IMR-90 (cell line): ENCODE data around the gene CDC45. TPM values are rescaled to one million over a fixed set of nuclear protein-coding genes. Genes with fewer than 3 reads are reported as not detected.

ENCODE experiments used
- ATAC-seq: fragments of 200-7000 bp; cut with Tn5 transposase; 2 replicates; pipeline ENCODE4 v1.9.1; 2020; ENCODE audit warnings: low read depth, mild to moderate bottlenecking, moderate library complexity
- BruUV-seq: library from RNA; stranded (reverse); fragments of 400-500 nt; replicated peaks from 2 replicates; lab custom pipeline; 2021; lab: Mats Ljungman, UMichigan
- CTCF ChIA-PET: fragments of 300-600 bp; formaldehyde crosslinking; extraction: SDS; loops from one replicate; lab custom pipeline; 2021; ENCODE audit warnings: antibody characterized with exemption; lab: Yijun Ruan, JAX
- POLR2A ChIA-PET: fragments of 300-600 bp; sonication (Branson Sonifier 250); formaldehyde crosslinking; loops from one replicate; lab custom pipeline; 2022; ENCODE audit warnings: antibody characterized with exemption; ENCODE audit not compliant: unreplicated experiment; lab: Charles Lee
- DNase-seq: peaks from one replicate; pipeline ENCODE4 v3.0.0; 2013
- H2AFZ ChIP-seq: replicated peaks from 2 replicates; pipeline ENCODE3; 2013; ENCODE audit warnings: low read length, mild to moderate bottlenecking; ENCODE audit not compliant: poor library complexity
- H2AK5ac ChIP-seq: 2 replicates; pipeline ENCODE4 v1.6.1; 2013; ENCODE audit warnings: low read depth, low read length, inconsistent platforms
- H2AK9ac ChIP-seq: replicated peaks from 2 replicates; pipeline ENCODE3; 2013; ENCODE audit warnings: mild to moderate bottlenecking, low read depth, low read length, moderate library complexity; ENCODE audit not compliant: poor library complexity
- H2BK120ac ChIP-seq: 2 replicates; pipeline ENCODE4 v1.6.1; 2013; ENCODE audit warnings: low read depth, low read length, inconsistent platforms
- H2BK15ac ChIP-seq: 3 replicates; pipeline ENCODE4 v1.6.1; 2013; ENCODE audit warnings: low read depth, low read length, inconsistent platforms
- H2BK20ac ChIP-seq: 2 replicates; pipeline ENCODE4 v1.6.1; 2013; ENCODE audit warnings: low read depth, mild to moderate bottlenecking, inconsistent platforms, low read length, moderate library complexity
- H2BK5ac ChIP-seq: 2 replicates; pipeline ENCODE4 v1.6.1; 2013; ENCODE audit warnings: mild to moderate bottlenecking, low read depth, low read length, inconsistent platforms; ENCODE audit not compliant: poor library complexity, severe bottlenecking
- H3K14ac ChIP-seq: replicated peaks from 2 replicates; pipeline ENCODE4 v1.6.1; 2013; ENCODE audit warnings: low read depth, low read length, inconsistent platforms
- H3K18ac ChIP-seq: 2 replicates; pipeline ENCODE4 v1.6.1; 2013; ENCODE audit warnings: low read depth, low read length, control low read depth
- H3K23ac ChIP-seq: 2 replicates; pipeline ENCODE4 v1.6.1; 2013; ENCODE audit warnings: low read depth, low read length, inconsistent platforms
- H3K27ac ChIP-seq: 2 replicates; pipeline ENCODE4 v1.5.1; 2013; ENCODE audit warnings: mild to moderate bottlenecking, control low read depth, low read length; ENCODE audit not compliant: insufficient read depth
- H3K27me3 ChIP-seq: 2 replicates; pipeline ENCODE4 v1.6.1; 2013; ENCODE audit warnings: low read length; ENCODE audit not compliant: control insufficient read depth, insufficient read depth
- H3K36me3 ChIP-seq: 2 replicates; pipeline ENCODE4 v1.6.1; 2013; ENCODE audit warnings: low read length, mixed read lengths; ENCODE audit not compliant: control insufficient read depth, insufficient read depth
- H3K4ac ChIP-seq: 2 replicates; pipeline ENCODE4 v1.6.1; 2013; ENCODE audit warnings: low read depth, low read length, inconsistent platforms
- H3K4me1 ChIP-seq: 2 replicates; pipeline ENCODE4 v1.6.1; 2013; ENCODE audit warnings: low read length, mixed read lengths; ENCODE audit not compliant: control insufficient read depth, insufficient read depth
- H3K4me2 ChIP-seq: 2 replicates; pipeline ENCODE4 v1.6.1; 2013; ENCODE audit warnings: low read depth, mild to moderate bottlenecking, control low read depth, low read length, moderate library complexity
- H3K4me3 ChIP-seq: 2 replicates; pipeline ENCODE4 v1.5.1; 2013; ENCODE audit warnings: low read depth, mild to moderate bottlenecking, control low read depth, low read length, moderate library complexity; ENCODE audit not compliant: insufficient read depth
- H3K56ac ChIP-seq: 2 replicates; pipeline ENCODE4 v1.6.1; 2013; ENCODE audit warnings: low read length, inconsistent platforms; ENCODE audit not compliant: insufficient read depth; ENCODE audit errors: extremely low read depth
- H3K79me1 ChIP-seq, 2 experiments: 2 replicates each; pipeline ENCODE4 v1.6.1; 2013; ENCODE audit warnings: low read length in 2 of 2, inconsistent platforms in 1 of 2, low read depth in 1 of 2
- H3K9ac ChIP-seq: 2 replicates; pipeline ENCODE4 v1.6.1; 2013; ENCODE audit warnings: low read depth, low read length, control low read depth
- H3K9me1 ChIP-seq: 2 replicates; pipeline ENCODE4 v1.6.1; 2013; ENCODE audit warnings: low read length, inconsistent platforms; ENCODE audit not compliant: insufficient read depth
- H3K9me3 ChIP-seq: 2 replicates; pipeline ENCODE4 v1.6.1; 2013; ENCODE audit warnings: low read length; ENCODE audit not compliant: control insufficient read depth, insufficient read depth
- H4K20me1 ChIP-seq: 2 replicates; pipeline ENCODE4 v1.6.1; 2013; ENCODE audit warnings: low read length, inconsistent platforms; ENCODE audit not compliant: insufficient read depth
- H4K5ac ChIP-seq: 2 replicates; pipeline ENCODE4 v1.6.1; 2013; ENCODE audit warnings: mild to moderate bottlenecking, low read depth, low read length, control low read depth
- H4K8ac ChIP-seq, 2 experiments: 2 replicates each; pipeline ENCODE4 v1.6.1; 2013; ENCODE audit warnings: low read depth in 2 of 2, low read length in 2 of 2, control low read depth in 1 of 2, inconsistent platforms in 1 of 2
- H4K91ac ChIP-seq: 2 replicates; pipeline ENCODE4 v1.6.1; 2013; ENCODE audit warnings: low read depth, low read length, inconsistent platforms; ENCODE audit not compliant: insufficient read depth
- BHLHE40 ChIP-seq: fragments of 150-350 bp; IDR thresholded peaks from 2 replicates; pipeline ENCODE4 v1.6.1; 2016; ENCODE audit warnings: mild to moderate bottlenecking, low read depth, low read length
- CEBPB ChIP-seq: IDR thresholded peaks from 2 replicates; pipeline ENCODE4 v1.6.1; 2012; ENCODE audit warnings: low read depth, low read length, improper control_type of control experiment
- CHD1 ChIP-seq: IDR thresholded peaks from 2 replicates; pipeline ENCODE4 v1.6.1; 2012; ENCODE audit warnings: low read depth, low read length, improper control_type of control experiment
- ELK1 ChIP-seq: fragments of 150-350 bp; IDR thresholded peaks from 2 replicates; pipeline ENCODE4 v1.6.1; 2016; ENCODE audit warnings: low read depth, mild to moderate bottlenecking, low read length, moderate library complexity, borderline replicate concordance
- FOS ChIP-seq: fragments of 150-350 bp; IDR thresholded peaks from 2 replicates; pipeline ENCODE4 v1.6.1; 2016; ENCODE audit warnings: low read depth, low read length
- MXI1 ChIP-seq: IDR thresholded peaks from 2 replicates; pipeline ENCODE4 v1.6.1; 2012; ENCODE audit warnings: low read depth, mild to moderate bottlenecking, low read length, moderate library complexity, borderline replicate concordance
- RAD21 ChIP-seq: IDR thresholded peaks from 2 replicates; pipeline ENCODE4 v1.6.1; 2012; ENCODE audit warnings: low read length, improper control_type of control experiment
- WGBS, 2 experiments: methylation state at CpG; one replicate each; pipeline versions ENCODE4 v1.1.5 to v1.1.7; 2013; ENCODE audit warnings: missing lambda C conversion rate in 2 of 2; ENCODE audit not compliant: insufficient read length in 1 of 2; ENCODE audit errors: extremely low coverage in 2 of 2; 5-methylcytosine and 5-hydroxymethylcytosine counted together
- dilution Hi-C: fragments of 300-500 bp; cut with HindIII; formaldehyde crosslinking; loops from one replicate; pipeline ENCODE4 v1.14.3; 2018; ENCODE audit warnings: low sequenced_read_pairs; ENCODE audit not compliant: unreplicated experiment
- in situ Hi-C: fragments of 300-500 bp; cut with MboI; formaldehyde crosslinking; loops from 3 replicates; pipeline ENCODE4 v1.14.3; 2019; ENCODE audit warnings: low sequenced_read_pairs, inconsistent platforms, mixed read lengths
- intact Hi-C: fragments of 100-400 bp; cut with micrococcal nuclease; formaldehyde crosslinking; loops from 2 replicates; pipeline ENCODE4 v1.10.0; 2022
- polyA plus RNA-seq, 3 experiments: library from polyadenylated mRNA; depleted of rRNA; stranded (reverse); fragments of >200 nt; gene quantifications; 2 replicates each; pipeline ENCODE4 v1.2.3, GENCODE V29; 2012; ENCODE audit warnings: low replicate concordance in 1 of 3
- total RNA-seq: library from RNA; depleted of rRNA; stranded (reverse); fragments of >200 nt; gene quantifications from 2 replicates; pipeline ENCODE4 v1.2.3, GENCODE V29; 2012

The CDC45 gene
- total and polyA plus RNA-seq, 2 of the 4 experiments (the other 2 are of a cell fraction), result 22.7 to 44.6 TPM

GRCh38 chr22:19438298-19438697, 41.4 kb upstream of the CDC45 start:
- Histone ChIP-seq H3K56ac (no peak overlapping the region), H3K9ac (no peak overlapping the region), H2AK9ac (no peak overlapping the region), H4K8ac (no peak overlapping the region), H3K18ac (no peak overlapping the region), H4K20me1 (peaks cover 15% of the 10 kb centered on the region), H3K4ac (no peak overlapping the region), H3K36me3 (peaks cover 18% of the 10 kb centered on the region), H3K14ac (no peak overlapping the region), H2BK15ac (no peak overlapping the region), H3K27me3 (no peaks in the 10 kb centered on the region), H3K79me1 (peaks cover 25 to 56% of the 10 kb centered on the region in 2 experiments), H3K4me1 (no peaks in the 10 kb centered on the region), H3K9me3 (no peaks in the 10 kb centered on the region), H2BK120ac (no peak overlapping the region), H3K4me2 (no peak overlapping the region), H3K9me1 (peaks cover 3% of the 10 kb centered on the region; the same call in 1 of the 2 replicates), H4K91ac (no peak overlapping the region), H3K27ac (no peak overlapping the region), H2AFZ (no peak overlapping the region), H3K4me3 (no peak overlapping the region), H2BK5ac (no peak overlapping the region), H3K23ac (no peak overlapping the region), H2AK5ac (no peak overlapping the region), H4K5ac (no peak overlapping the region), H2BK20ac (no peak overlapping the region)
- in situ Hi-C loops (no loop called here), intact Hi-C loops (no loop called here), dilution Hi-C loops (no loop called here)
- ATAC-seq, result no peak
- CTCF ChIA-PET, result no interaction called here
- DNase-seq, result no peak
- POLR2A ChIA-PET, result no interaction called here
- BruUV-seq, result no TSS peak
- TF ChIP-seq MXI1 (no peak), RAD21 (no peak), CEBPB (no peak), CHD1 (no peak), FOS (no peak), BHLHE40 (no peak), ELK1 (no peak)
- no CpG with 5 or more reads among the region's 7 CpGs for WGBS, 2 experiments
